ENCODE measurements around the gene NDUFS6. TPM values are rescaled to one million over a fixed set of nuclear protein-coding genes. Genes with fewer than 3 reads are reported as not detected.
"Not testable (repeated sequence)": the region's sequence is repeated elsewhere in the genome, so short reads cannot be mapped to it uniquely, and the experiment has no call there.

NDUFS6 gene
- total RNA-seq, 4 donors from 2014 or later: 22.0 to 86.9 (median 49.7) TPM

DNA sequence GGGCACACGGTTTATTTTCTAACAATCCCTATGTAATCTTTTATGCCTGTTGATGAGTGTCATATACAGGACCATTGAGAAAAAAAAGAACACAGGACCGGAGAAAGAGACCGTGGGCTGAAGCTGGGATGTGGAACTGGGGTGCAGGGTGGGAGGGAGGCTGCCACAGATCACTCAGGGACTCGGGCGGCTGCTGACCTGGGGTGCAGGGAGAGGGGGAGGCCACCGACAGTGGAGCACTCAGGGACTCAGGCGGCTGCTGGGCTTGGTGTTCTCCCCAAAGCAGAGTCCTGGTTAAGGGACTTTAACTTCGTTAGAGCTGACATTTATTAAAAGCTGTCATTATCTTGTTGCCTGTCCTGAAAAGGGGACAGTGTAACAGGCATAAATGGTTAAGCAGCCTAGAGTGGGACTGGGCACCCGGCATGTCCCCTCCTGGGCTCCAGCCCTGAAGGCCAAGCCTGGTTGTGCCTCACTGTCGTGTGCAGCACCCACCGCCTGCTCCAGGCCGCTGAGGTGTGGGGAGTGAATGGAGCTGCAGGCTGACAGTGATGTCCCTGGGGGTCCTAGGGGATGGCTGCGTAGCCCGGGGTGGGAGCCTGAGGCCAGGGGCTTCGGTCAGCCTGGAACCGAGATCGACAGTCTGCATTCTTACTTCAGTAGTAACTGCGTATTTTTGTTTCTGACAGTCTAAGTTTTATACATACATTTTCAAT is 14.0 kb downstream of the NDUFS6 start:
- DNase-seq (ENCODE audit: low spot score in 2 of 2): no peak
- H3K4me3 ChIP-seq (ENCODE audit: low read depth, poor library complexity, severe bottlenecking): no peak overlapping the region
- intact Hi-C loops (cut with DNase I; ENCODE audit: low total_unique reads): no loop called here
- TF ChIP-seq POLR2A (IDR thresholded peaks at IDR 0.05): no peak
- TF ChIP-seq, protein P1, sequence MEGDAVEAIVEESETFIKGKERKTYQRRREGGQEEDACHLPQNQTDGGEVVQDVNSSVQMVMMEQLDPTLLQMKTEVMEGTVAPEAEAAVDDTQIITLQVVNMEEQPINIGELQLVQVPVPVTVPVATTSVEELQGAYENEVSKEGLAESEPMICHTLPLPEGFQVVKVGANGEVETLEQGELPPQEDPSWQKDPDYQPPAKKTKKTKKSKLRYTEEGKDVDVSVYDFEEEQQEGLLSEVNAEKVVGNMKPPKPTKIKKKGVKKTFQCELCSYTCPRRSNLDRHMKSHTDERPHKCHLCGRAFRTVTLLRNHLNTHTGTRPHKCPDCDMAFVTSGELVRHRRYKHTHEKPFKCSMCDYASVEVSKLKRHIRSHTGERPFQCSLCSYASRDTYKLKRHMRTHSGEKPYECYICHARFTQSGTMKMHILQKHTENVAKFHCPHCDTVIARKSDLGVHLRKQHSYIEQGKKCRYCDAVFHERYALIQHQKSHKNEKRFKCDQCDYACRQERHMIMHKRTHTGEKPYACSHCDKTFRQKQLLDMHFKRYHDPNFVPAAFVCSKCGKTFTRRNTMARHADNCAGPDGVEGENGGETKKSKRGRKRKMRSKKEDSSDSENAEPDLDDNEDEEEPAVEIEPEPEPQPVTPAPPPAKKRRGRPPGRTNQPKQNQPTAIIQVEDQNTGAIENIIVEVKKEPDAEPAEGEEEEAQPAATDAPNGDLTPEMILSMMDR (IDR thresholded peaks at IDR 0.05): no peak
- WGBS, 2 donors: 94 to 96% methylated on average over 18 of the region's 18 CpGs

DNA sequence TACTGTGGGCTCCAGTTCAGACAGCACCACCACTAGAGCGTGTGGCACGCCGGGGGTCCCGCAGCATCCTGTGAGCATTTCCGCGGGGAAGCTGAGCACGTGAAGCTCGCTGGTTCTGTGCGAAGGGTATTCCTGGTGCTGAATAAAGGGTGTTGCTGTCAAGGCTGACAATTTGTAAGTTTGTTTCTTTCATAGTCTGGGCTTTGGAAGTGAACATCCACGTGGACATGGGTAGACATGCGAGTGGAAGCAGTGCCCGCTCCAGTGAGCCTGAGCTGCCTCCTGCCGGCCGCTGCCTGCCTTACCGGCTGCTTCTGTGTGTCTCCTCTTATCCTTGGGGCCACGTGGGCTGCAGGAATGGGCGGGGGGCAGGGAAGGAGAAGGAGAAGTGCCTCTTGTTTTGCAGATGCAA is 14.7 kb downstream of the NDUFS6 start:
- TF ChIP-seq, protein P1 (IDR thresholded peaks at IDR 0.05): no peak
- TF ChIP-seq POLR2A (IDR thresholded peaks at IDR 0.05): no peak
- no peak overlapping the region for H3K4me3 ChIP-seq (ENCODE audit: low read depth, poor library complexity, severe bottlenecking)
- no peak for DNase-seq (ENCODE audit: low spot score in 2 of 2)
- WGBS, 2 donors: 90 to 93% methylated on average over 17 of the region's 17 CpGs
- intact Hi-C loops (cut with DNase I; ENCODE audit: low total_unique reads): no loop called here

DNA sequence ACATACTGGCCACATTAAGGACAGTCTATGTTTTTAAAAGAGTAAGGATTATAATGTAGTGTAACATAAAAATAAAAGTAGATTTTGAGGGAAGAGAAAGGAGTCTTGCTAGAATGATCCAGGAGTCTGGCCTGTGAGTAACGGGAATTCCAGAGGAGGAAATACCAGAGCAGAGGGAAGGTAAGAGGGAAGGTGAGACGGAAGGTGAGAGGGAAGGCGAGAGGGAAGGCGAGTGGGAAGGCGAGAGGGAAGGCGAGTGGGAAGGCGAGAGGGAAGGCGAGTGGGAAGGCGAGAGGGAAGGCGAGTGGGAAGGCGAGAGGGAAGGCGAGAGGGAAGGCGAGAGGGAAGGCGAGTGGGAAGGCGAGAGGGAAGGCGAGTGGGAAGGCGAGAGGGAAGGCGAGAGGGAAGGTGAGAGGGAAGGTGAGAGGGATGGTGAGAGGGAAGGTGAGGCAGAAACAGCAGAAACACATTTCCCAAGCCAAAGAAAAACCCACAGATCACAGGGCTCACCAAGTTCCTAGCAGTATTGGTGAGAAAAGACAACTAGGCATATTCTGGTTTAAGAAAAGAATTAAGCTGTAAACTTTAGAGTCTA is 15.4 kb downstream of the NDUFS6 start:
- intact Hi-C loops (cut with DNase I; ENCODE audit: low total_unique reads); H3K4me3 ChIP-seq (ENCODE audit: low read depth, poor library complexity, severe bottlenecking); DNase-seq (ENCODE audit: low spot score in 2 of 2): not testable (repeated sequence)
- 92 to 96% methylated on average over 18 of the region's 18 CpGs for WGBS, 2 donors

DNA sequence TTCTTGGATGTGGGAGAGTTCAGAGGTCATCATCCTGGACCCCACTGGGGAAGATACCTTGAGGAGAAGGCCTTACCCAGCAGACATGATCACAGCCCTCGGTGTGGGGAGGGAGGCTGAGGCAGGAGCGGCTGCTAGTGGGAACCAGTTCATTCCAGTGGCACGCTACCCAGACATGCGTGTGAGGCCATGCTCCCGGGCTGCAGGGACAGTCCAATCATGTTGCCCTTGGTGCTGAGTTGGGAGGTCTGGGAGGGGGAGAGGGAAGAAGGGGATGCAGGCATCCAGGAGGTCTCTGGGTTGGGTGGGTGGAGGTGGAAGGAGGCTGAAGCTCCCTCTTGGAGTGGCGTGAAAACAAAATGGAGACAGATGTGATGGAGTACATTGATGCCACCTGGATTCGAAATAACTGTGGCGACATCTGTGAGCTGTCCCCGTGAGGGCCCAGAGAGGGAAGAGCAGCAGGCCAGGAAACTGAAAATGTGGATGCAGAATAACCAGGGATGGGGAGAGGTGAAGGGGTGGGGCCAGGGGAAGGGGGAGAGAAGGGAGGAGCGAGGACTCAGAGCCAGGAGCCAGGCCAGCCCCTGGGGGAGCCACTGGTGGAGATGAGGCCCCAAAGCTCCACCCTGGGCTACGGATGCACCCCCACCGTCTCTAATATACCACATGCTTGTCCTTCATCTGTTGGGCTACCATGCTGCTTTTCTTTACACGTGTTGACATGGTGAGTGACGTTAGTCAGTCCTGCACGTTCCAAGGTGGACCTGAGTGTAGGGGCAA is 16.2 kb downstream of the NDUFS6 start:
- intact Hi-C loops (cut with DNase I; ENCODE audit: low total_unique reads): no loop called here
- TF ChIP-seq, protein P1 (IDR thresholded peaks at IDR 0.05): no peak
- TF ChIP-seq POLR2A (IDR thresholded peaks at IDR 0.05): no peak
- DNase-seq (ENCODE audit: low spot score in 2 of 2): no peak
- WGBS, 2 donors: 90 to 94% methylated on average over 15 of the region's 15 CpGs
- H3K4me3 ChIP-seq (ENCODE audit: low read depth, poor library complexity, severe bottlenecking): no peak overlapping the region

DNA sequence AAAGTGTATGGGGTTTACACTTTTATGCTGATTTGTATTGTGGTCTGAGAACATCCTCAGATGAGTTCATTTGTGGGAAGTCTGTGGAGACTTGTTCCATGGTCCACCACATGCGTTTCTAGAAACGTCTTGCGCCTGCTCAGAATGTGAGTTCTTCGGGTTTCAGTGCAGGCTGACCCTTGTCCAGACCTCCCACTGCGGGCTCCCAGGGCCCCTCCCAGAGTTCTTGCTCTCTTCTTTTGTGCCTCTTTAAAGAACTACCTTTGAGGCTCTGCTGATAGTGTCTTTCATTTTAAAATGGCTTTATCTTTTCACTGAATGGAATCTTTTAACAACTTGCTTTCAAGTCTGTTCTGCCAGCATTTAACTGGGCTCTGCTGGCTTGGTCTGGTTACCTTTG is 17.6 kb downstream of the NDUFS6 start:
- H3K4me3 ChIP-seq (ENCODE audit: low read depth, poor library complexity, severe bottlenecking): no peak overlapping the region
- no peak for TF ChIP-seq POLR2A (IDR thresholded peaks at IDR 0.05)
- TF ChIP-seq, protein P1 (IDR thresholded peaks at IDR 0.05): no peak
- WGBS, 2 donors: 91 to 95% methylated on average over 5 of the region's 5 CpGs
- no peak for DNase-seq (ENCODE audit: low spot score in 2 of 2)
- intact Hi-C loops (cut with DNase I; ENCODE audit: low total_unique reads): no loop called here

DNA sequence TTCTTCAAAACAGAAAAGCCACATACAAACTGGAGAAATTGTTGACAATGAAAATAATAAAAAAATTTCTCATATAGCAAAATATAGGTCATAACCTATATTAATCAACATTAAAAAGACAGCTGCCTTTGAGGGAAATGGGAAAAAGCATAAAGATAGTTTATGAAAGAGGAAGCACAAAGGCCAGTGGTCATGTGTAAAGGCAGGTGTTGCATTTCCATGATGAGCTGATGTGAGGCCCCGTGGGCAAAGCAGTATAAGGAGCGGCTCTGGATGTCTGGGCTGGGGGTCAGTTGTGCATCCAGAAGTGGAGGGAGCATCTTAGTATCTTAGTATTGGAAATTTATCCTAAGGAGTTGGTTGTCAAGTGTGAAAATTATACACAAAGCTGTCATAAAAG is 18.3 kb downstream of the NDUFS6 start:
- TF ChIP-seq, protein P1 (IDR thresholded peaks at IDR 0.05): no peak
- TF ChIP-seq POLR2A (IDR thresholded peaks at IDR 0.05): no peak
- intact Hi-C loops (cut with DNase I; ENCODE audit: low total_unique reads): no loop called here
- 73 to 93% methylated on average over 2 of the region's 2 CpGs for WGBS, 2 donors
- no peak overlapping the region for H3K4me3 ChIP-seq (ENCODE audit: low read depth, poor library complexity, severe bottlenecking)
- DNase-seq (ENCODE audit: low spot score in 2 of 2): no peak

All from lower leg skin (tissue), 4 donors.